OCI-M2 (cell line): ENCODE data around the gene TEX53.

Experiments used
- DNase-seq: peaks from one replicate; lab custom pipeline; 2025; ENCODE audit not compliant: unreplicated experiment; lab: John Stamatoyannopoulos, UW

The TEX53 gene

DNA sequence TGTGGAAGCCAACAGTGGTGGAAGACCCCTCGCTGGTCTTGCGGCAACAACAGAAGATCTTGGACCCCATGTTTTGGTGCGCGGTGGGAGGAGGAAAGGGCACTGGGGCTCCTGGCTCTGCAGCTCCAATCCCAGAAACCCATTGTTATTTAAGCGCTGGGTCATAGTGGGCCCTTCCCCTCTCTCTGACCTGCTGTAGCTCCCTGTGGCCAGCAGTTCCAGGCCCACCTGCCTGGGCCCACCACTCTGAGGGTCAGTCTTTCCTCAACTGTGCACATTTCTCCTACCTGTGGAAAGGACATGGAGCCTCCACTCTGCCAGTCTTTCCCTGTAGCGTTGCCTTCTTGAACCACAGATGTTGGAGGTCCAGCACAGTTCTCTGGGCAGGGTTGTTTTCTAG lies at the start of gene TEX53:
Gene TEX53, minus strand, starts transcription at position 101 of the 400 bp plus-strand sequence. Its CDS starts 31 bp downstream, at position 70.
- no peak for DNase-seq

DNA sequence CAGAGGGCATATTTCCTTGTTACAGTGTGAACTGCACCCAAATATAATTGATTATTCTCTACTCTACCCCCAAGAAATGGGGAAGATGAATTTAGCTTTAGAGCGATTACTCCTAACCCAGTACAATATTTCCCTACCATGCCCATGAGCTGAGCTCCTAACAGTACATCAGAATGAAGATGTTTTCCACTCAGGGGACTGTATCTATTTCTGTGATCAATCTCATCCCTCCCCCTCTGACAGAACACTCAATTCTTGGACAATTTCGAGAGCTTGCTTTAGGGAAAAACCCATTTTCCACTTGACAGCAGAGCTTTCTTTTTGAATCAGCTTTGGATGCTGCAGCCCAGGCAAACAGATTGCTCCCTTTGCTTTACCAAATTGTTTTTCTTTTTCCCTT lies 49.1 kb upstream of the TEX53 start:
- DNase-seq: no peak

DNA sequence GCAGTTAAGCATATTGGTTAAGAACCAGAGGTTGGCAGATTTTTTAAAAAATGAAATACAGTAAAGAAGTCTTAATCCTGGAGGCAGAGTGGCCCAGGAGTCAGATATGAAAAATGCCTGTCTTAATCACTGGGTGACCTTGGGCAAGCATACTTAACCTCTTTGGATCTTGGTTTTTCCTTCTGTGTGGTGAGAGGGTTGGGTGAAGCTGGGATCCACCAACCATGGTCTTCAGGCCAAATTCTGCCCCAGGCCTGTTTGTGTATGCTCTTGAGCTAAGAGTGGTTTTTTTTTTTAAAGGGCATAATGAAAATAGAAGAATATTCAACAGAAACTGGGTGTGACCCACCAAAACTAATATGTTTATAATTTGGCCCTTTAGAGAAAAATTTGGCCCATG lies 44.4 kb upstream of the TEX53 start:
- no peak for DNase-seq

DNA sequence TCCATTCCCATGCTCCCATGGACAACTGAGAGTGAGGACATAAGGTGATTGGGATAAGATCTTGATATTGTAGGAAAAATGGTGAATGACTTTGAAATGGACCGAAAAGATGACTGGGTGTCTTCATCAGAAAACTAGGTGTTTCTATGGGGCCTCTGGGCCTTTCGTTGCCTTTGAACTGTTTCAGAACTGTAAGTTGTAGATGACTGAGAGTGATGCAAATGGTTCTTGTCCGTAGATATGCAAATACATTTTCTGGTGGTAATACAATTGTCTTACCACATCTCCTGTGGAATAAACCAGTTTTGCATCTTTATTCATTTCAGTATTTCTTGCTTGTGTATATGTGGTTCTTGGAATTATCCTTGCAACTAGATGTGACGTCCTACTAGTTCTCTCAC lies 40.3 kb upstream of the TEX53 start:
- DNase-seq: no peak

DNA sequence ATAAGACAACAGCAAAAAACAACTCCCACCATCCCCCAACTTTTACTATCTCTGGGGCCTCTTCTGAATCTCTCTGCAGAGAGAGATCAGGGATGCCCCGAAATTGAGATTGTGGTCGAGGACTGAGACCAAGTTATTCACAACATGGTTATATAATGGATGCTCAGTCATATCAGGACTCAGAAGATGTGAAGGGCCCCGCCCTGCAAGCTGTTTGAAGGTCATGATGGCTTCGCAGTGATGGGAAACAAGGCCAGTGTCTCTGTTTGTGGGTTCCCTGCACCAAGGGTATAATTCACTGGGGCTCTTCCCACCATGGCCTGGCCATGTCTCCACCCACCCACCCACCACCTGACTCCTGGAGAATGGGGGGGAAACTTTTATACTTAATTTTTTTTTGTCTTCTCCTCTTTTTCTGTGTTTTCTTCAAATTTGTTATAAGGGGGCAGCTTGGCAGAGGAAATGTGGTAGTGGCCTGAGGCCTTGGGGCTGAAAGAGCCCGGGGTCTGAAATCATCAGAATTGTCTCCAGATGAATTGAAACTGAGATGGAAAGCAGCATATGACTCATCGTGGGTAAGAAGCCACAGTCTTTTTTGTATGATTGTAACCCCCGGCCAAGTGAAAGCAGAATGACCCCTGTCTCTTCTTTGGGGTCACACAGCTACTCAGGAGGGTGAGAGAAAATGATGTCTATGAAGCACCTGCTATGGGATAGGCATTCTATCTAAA lies 39.4 kb upstream of the TEX53 start:
- no peak for DNase-seq

DNA sequence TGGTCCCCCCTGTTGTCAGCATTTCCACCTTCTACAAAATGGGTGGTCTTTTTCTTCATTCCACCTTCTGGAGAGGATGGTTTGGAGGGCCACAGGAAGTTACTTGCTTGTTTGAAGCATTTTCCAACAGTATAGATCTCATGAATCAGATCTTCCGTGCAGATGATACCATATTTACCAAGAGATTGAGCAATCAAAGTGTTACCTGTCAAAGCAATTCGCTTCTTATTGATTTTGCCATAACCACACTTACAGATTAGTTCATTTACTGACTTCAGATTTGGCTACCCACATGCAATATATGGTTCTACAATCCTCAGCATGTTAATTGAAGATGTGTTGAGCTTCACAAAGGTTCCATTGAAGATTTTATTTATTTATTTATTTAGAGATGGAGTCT lies 38.3 kb upstream of the TEX53 start:
- no peak for DNase-seq

DNA sequence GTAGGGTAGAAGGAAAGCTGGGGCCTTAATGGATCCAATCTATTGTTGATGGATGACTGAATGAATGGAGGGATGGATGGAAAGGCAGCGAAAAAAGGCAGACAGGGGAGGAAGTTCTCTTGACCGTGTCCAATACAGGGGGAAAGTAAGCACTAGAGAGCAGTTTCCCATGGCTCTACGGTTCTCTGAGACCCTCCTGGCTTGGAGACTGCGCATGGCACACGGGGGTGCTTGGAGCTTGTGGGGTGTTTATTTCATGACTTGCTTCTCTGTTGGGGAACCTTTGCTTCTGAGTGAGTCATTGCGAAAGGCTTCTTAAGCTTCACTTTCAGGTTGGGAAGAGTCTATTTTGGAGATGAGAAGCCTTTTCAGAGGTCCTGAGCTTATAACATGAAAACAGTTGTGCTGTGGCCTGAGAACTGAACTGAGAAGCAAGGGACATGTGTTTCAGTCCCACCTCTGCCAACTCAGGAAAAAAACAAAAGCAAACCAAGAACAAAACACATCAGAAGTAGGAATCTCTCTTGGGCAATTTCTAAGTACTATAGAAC lies 37.2 kb upstream of the TEX53 start:
- DNase-seq: no peak

DNA sequence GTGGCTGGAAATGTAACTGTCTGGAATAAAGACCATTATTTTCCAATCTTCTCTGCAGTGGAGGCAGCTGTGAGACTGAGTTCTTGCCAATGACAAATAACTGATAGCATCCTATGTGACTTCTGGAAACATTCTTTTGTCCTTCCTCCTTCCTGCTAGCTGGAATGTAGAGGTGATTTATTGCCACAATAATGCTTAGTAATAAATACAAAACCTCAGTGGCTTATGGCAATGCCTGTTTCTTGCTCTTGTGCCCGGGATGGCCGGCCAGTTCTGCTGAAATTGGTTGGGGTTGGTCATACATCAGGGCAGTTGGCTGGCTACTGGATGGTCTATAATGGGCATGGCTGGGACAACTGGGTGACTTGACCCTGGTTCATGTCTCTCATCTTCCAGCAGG lies 36.5 kb upstream of the TEX53 start:
- no peak for DNase-seq

DNA sequence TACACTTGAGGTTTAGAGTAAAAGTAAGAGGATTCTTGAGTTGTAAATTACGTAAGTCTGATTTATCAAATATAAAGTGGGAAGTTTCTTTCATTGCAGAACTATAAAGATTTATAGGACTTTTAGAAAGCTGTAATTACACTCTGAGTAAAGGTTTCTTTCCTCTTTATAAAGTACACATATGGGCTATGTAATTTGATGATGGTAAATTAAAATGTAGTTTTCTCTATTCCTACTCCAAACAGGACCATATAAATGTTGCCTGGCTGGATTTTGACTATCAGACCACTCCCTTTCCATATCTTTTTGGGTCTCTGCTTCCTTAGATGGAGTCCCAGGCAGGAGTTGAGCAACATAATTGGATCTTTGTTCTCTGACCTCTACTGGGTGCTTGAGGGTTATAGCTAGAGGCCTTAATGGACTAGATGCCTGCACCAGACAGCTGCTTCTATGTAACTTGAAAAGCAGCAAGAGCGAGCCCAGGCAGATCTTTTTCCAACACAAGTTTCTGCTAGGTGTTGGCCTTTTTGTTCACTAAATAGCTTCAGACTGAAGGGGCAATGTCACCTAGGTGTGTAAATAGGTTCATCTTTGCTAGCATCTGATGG lies 35.7 kb upstream of the TEX53 start:
- DNase-seq: no peak

DNA sequence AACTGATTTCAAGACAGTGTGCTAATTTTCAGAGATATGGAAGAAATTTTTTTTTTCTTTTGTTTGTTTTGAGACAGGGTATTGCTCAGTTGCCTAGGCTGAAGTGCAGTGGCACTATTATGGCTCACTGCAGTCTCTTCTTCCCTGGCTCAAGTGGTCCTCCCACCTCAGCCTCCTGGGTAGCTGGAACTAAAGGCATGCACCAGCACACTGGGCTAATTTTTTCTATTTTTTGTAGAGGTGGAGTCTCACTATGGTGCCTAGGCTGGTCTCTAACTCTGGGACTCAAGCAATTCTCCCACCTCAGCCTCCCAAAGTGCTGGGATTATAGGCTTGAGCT lies 34.3 kb upstream of the TEX53 start:
- DNase-seq: no peak

DNA sequence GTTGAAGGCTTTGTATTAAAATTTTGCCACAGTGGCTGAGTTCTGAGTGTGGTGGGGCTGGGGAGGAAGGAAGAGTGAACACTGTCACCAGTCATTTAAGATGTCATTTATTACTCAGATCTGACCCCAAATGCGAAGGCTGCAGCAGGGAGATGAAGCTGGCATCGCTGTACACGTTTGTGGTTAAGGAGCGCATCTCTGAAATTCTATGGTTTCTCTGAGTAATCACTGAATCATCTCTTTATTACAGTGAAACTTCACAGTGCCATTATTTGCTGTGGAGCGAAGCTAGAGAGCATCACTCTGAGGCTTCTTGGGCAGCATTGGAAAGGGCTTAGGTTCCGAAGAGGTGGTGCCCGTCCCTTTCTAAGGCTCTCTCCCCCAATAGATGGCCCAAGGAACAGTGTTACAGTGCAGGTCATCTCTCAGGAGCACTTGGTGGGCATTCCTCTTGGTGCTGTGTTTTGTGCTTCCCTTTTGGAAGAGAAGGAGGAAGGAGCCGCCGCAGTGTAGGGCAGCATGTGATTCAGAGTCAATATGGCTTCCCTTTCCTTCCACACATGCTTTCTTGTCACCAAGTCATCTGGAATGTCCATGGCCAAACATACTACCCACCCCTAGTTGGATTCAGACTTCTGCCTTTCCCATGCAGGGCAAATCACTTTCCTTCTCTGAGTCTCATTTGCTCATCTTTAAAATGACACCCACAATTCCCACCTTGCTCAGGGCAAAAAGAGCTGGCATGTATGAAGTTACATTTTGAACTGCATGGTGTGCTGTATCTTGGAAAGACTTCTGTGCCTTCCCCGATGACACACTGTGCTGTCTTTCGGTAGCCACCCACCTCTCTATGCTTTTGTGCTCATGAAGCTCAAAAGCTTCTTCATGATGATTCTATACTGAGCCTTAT lies 33.7 kb upstream of the TEX53 start:
- DNase-seq: no peak

DNA sequence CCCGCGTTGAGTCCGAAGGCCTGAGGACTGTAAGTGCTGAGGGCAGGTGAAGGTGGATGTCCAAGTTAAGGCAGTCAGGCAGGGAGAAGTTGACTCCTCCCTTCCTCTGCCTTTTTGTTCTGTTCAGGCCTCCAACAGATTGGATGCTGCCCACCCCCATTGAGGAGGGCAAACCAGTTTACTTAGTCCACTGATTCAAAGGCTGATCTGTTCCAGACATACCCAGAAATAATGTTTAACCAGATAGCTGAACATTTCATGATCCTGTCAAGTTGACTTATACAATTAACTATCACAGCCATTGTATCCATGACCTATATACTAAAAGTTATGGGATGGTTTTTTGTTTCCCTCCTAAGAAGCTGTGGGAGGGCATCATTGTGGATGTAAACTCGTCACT lies 32.7 kb upstream of the TEX53 start:
- no peak for DNase-seq

DNA sequence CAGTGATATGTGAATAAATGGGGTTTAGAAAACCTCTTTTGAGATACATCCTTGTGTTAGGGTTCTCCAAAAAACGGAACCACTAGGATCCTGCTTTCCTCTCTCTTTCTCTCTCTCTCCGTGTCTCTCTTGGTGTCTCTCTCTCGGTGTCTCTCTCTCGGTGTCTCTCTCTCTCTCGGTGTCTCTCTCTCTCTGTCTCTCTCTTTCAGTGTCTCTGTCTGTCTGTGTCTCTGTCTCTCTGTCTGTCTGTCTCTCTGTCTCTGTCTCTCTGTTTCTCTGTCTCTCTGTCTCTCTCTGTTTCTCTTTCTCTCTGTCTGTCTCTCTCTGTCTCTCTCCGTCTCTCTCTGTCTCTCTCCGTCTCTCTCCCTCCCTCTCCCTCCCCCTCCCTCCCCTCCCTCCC lies 32.2 kb upstream of the TEX53 start:
- no peak for DNase-seq

DNA sequence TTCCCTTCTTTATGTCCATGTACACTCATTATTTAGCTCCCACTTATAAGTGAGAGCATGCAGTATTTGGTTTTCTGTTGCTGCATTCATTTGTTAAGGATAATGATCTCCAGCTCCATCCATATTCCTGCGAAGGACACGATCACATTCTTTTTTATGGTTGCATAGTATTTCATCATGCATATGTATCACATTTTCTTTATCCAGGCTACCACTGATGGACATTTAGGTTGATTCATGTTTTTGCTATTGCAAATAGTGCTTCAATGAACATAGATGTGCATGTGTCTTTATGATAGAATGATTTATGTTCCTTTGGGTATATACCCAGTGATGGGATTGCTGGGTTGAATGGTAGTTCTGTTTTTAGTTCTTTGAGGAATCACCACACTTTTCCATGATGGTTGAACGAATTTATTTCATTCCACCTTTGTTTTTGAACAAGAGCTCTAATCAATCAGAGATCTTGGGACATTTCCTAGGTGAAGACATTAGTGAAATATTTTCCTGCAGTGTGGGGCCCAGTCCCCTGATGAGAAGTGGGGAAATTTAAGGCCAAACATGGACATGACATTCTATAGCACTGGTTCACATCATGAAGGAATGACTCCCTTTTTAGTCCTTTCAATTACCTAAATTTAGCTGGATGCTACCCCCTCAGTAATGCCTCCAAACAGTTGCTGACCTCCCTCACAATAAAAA lies 31.5 kb upstream of the TEX53 start:
- DNase-seq: no peak

DNA sequence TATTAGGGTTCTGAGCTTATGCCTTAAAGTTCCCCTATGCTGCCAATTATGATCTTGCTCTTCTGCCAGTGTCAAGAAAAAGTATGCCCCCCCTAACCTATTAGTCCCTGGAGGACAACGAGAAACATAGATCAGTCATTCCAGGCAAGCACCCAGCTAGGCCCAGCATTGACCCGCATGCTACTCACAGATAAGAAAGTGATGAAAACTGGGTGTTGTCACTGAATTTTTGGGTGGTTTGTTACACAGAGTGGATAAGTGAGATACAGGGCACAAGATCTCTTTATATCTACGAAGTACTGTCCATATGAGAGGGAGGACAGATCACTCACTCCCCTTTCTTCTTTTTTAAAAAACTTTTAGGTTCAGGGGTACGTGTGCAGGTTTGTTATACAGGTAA lies 30.8 kb upstream of the TEX53 start:
- DNase-seq: no peak

DNA sequence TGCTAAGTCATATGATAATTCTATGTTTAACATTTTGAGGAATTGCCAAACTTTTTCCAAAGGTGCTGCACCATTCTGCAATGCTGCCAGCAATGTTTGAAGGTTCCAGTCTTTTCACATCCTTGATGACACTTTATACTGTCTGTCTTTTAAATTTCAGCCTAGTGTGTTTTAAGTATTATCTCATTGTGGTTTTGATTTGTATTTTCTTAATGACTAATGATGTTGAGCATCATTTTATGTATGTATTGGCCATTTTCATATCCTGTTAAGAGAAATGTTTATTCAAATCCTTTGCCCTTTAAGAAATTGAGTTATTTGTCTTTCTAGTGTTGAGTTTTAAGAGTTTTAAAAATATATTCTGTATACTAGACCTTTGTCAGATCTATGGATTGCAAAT lies 29.4 kb upstream of the TEX53 start:
- DNase-seq: no peak

DNA sequence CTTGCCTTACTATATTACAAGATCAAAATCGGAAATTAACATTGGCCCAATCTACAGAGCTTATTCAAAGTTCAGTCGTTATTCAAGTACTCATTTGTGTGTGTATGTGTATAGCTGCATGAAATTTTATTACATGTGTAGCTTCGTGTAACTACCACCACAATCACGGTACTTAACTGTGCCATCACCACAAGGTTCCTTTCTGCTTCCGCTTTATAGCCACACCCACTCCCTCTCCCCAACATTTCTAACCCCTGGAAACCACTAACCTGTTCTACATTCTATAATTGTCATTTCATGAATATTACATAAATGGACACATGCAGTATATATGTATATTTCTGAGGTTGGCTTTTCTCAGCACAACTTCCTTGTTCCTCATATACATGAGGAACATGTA lies 28.3 kb upstream of the TEX53 start:
- DNase-seq: no peak

DNA sequence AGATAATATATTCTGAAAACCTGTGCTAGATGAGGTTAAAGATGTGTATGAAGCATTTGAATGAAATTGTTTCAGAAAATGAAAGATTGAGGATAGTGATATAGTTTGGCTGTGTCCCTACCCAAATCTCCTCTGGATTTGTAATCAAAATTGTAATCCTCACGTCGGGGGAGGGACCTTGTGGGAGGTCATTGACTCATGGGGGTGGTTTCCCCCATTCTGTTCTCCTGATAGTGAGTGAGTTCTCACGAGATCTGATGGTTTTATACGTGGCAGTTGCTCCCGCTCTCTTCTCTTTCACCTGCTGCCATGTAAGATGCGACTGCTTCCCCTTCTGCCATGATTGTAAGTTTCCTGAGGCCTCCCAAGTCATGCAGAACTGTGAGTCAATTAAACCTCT lies 26.4 kb upstream of the TEX53 start:
- DNase-seq: no peak

DNA sequence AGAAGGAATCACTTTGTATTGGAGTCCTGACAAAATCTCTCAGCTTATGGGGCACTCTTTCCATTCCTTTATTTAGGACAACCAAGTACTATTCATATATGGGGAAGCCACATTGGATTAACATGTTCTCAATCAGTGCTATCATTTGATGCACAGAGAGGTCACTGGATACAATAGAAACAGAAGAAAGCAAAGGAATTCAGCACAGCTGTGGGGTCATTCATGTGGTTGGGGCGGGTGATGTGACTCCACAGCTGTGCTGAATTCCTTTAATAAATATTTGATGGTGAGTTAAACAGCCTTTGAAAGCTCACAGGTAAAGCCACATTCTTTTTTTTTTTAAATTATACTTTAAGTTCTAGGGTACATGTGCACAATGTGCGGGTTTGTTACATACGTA lies 25.2 kb upstream of the TEX53 start:
- no peak for DNase-seq

DNA sequence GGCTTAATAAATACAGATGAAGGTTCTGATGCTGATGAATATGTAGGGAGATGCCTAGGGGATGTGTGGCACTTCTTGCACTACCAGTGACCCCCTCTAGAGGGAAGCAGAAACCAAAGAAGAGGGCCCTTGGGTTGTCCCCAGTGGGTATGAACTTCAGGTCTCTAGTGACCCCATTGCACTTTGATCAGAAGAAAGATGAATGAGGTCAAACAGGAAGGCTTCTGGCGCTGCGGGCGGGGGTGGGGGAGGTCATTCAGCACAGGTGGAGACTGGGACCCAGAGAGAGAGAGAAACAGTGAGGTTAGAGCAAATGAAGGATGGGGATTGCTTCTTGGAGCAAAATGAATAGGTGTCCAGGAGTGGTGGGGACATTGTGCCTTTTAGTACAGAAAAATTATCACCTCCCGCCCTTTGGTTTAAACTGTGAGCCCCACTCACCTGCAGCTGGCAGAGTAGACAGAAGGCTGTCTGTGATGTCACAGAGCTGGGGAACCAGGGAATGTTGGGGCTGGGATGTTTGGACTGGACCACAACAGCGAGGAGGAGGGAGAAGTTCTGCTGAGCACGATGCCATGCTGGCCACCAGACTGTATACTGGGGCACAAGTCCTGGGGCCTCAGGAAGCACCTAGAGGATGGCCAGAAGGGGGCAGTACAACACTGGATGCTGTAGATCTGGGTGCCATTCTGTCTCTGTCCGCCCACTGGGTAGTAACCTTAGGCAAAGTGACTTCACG lies 24.2 kb upstream of the TEX53 start, which contains the start of gene TEX48:
Gene TEX48, minus strand, starts transcription at position 599 of the 739 bp plus-strand sequence. CDS start 10,469 bp downstream, outside the sequence.
- DNase-seq: no peak
